SK-N-SH treated with all-trans-retinoic acid at 6 μM for 48 hours (cell line): ENCODE results near the gene GOLGA3.

Experiments
- ATAC-seq: fragments of 200-7000 bp; cut with Tn5 transposase; 3 replicates; pipeline ENCODE4 v1.9.1; 2020; ENCODE audit warnings: mild to moderate bottlenecking, moderate library complexity
- ARNTL ChIP-seq: fragments of 450-650 bp; formaldehyde crosslinking; IDR thresholded peaks from 2 replicates; pipeline ENCODE4 v1.5.0; 2020; ENCODE audit warnings: low read depth, mild to moderate bottlenecking, moderate library complexity, borderline replicate concordance
- BACH2 ChIP-seq: fragments of 250-450 bp; sonication (Bioruptor Pico); IDR thresholded peaks from 2 replicates; pipeline ENCODE4 v1.9.0; 2021; ENCODE audit warnings: mild to moderate bottlenecking, borderline replicate concordance
- CSDC2 ChIP-seq: fragments of 250-450 bp; sonication (Bioruptor Pico); IDR thresholded peaks from 2 replicates; pipeline ENCODE4 v1.5.0; 2020; ENCODE audit warnings: mild to moderate bottlenecking, moderate library complexity
- ESRRG ChIP-seq: fragments of 250-450 bp; sonication (Bioruptor Pico); IDR thresholded peaks from 2 replicates; pipeline ENCODE4 v1.6.1; 2021; ENCODE audit warnings: mild to moderate bottlenecking
- GLIS3 ChIP-seq: fragments of 250-450 bp; sonication (Bioruptor Pico); IDR thresholded peaks from 2 replicates; pipeline ENCODE4 v1.5.0; 2020; ENCODE audit warnings: mild to moderate bottlenecking, moderate library complexity
- ISL1 ChIP-seq: fragments of 250-450 bp; sonication (Bioruptor Pico); IDR thresholded peaks from 2 replicates; pipeline ENCODE4 v2.1.2; 2022; ENCODE audit warnings: mild to moderate bottlenecking, moderate library complexity
- PPARA ChIP-seq: fragments of 250-450 bp; sonication (Bioruptor Pico); IDR thresholded peaks from 2 replicates; pipeline ENCODE4 v1.5.0; 2020; ENCODE audit warnings: mild to moderate bottlenecking, borderline replicate concordance
- RARB ChIP-seq: fragments of 250-450 bp; sonication (Bioruptor Pico); IDR thresholded peaks from 2 replicates; pipeline ENCODE4 v1.8.0; 2021; ENCODE audit warnings: mild to moderate bottlenecking, moderate library complexity
- SNAI2 ChIP-seq: fragments of 250-450 bp; sonication (Bioruptor Pico); IDR thresholded peaks from 2 replicates; pipeline ENCODE4 v1.5.0; 2020; ENCODE audit warnings: mild to moderate bottlenecking, moderate library complexity
- TCF4 ChIP-seq: fragments of 250-450 bp; sonication (Bioruptor Pico); IDR thresholded peaks from 2 replicates; pipeline ENCODE4 v1.8.0; 2021; ENCODE audit warnings: mild to moderate bottlenecking, moderate library complexity, borderline replicate concordance
- TOX ChIP-seq: fragments of 250-450 bp; sonication (Bioruptor Pico); IDR thresholded peaks from 2 replicates; pipeline ENCODE4 v1.8.0; 2021; ENCODE audit warnings: mild to moderate bottlenecking, moderate library complexity, borderline replicate concordance
- ZC3H10 ChIP-seq: fragments of 250-450 bp; sonication (Bioruptor Pico); IDR thresholded peaks from 2 replicates; pipeline ENCODE4 v1.5.1; 2021; ENCODE audit warnings: mild to moderate bottlenecking, moderate library complexity
- ZFP3 ChIP-seq: fragments of 250-450 bp; sonication (Bioruptor Pico); IDR thresholded peaks from 2 replicates; pipeline ENCODE4 v1.5.0; 2020; ENCODE audit warnings: mild to moderate bottlenecking, moderate library complexity
- ZFP30 ChIP-seq: fragments of 450-650 bp; formaldehyde crosslinking; IDR thresholded peaks from 2 replicates; pipeline ENCODE4 v1.5.0; 2022; ENCODE audit warnings: mild to moderate bottlenecking, moderate library complexity
- ZNF565 ChIP-seq: fragments of 450-650 bp; formaldehyde crosslinking; conservative IDR thresholded peaks from 2 replicates; pipeline ENCODE4 v1.5.0; 2020; ENCODE audit warnings: low read depth, mild to moderate bottlenecking, moderate library complexity
- ZNF70 ChIP-seq: fragments of 450-650 bp; formaldehyde crosslinking; IDR thresholded peaks from 2 replicates; pipeline ENCODE4 v1.5.0; 2020; ENCODE audit warnings: mild to moderate bottlenecking, moderate library complexity
- TF ChIP-seq, protein P1 (sequence below): fragments of 250-450 bp; sonication (Bioruptor Pico); IDR thresholded peaks from 2 replicates; pipeline ENCODE4 v1.8.0; 2020; ENCODE audit warnings: mild to moderate bottlenecking, moderate library complexity, borderline replicate concordance
- TF ChIP-seq, protein P2 (sequence below): fragments of 250-450 bp; sonication (Bioruptor Pico); IDR thresholded peaks from 2 replicates; pipeline ENCODE4 v1.8.0; 2021; ENCODE audit warnings: low read depth, mild to moderate bottlenecking, moderate library complexity, borderline replicate concordance
- TF ChIP-seq, protein P3 (sequence below): fragments of 250-450 bp; sonication (Bioruptor Pico); IDR thresholded peaks from 2 replicates; pipeline ENCODE4 v1.5.1; 2021; ENCODE audit warnings: mild to moderate bottlenecking, moderate library complexity
- TF ChIP-seq, protein P4 (sequence below): fragments of 250-450 bp; sonication (Bioruptor Pico); IDR thresholded peaks from 2 replicates; pipeline ENCODE4 v1.5.1; 2020; ENCODE audit warnings: low read depth, mild to moderate bottlenecking, moderate library complexity

GOLGA3 gene

DNA sequence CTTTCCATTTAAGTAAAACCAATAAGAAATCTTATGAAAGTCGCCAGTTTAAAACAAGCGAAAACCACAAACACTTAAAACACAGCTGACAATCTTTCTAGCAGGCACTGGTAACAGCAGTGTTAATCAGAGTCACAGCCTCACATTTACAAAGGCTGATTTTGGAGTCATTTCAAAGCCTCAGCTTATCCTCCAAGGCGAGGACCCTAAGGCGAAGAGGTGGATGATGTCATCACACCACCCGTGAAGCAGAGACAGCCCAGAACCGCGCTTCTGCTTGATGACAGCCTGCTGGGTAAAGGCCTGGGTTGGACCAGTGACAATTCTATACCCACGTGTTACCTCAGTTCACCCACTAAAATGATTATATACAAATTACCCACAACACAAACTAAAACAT, 10.1 kb downstream of the GOLGA3 start:
- ATAC-seq: no peak
- TF ChIP-seq GLIS3 (CRISPR knock-in tag) (no peak), ZNF565 (CRISPR knock-in tag) (no peak), TOX (CRISPR knock-in tag) (no peak), SNAI2 (CRISPR knock-in tag) (no peak), ZFP3 (CRISPR knock-in tag) (no peak), ARNTL (CRISPR knock-in tag) (no peak), PPARA (CRISPR knock-in tag) (no peak), ESRRG (CRISPR knock-in tag) (no peak), ZNF70 (no peak), RARB (CRISPR knock-in tag) (no peak)
- TF ChIP-seq, protein P1, sequence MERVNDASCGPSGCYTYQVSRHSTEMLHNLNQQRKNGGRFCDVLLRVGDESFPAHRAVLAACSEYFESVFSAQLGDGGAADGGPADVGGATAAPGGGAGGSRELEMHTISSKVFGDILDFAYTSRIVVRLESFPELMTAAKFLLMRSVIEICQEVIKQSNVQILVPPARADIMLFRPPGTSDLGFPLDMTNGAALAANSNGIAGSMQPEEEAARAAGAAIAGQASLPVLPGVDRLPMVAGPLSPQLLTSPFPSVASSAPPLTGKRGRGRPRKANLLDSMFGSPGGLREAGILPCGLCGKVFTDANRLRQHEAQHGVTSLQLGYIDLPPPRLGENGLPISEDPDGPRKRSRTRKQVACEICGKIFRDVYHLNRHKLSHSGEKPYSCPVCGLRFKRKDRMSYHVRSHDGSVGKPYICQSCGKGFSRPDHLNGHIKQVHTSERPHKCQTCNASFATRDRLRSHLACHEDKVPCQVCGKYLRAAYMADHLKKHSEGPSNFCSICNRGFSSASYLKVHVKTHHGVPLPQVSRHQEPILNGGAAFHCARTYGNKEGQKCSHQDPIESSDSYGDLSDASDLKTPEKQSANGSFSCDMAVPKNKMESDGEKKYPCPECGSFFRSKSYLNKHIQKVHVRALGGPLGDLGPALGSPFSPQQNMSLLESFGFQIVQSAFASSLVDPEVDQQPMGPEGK (CRISPR knock-in tag): no peak
- TF ChIP-seq, all 23 proteins: peak for 0

DNA sequence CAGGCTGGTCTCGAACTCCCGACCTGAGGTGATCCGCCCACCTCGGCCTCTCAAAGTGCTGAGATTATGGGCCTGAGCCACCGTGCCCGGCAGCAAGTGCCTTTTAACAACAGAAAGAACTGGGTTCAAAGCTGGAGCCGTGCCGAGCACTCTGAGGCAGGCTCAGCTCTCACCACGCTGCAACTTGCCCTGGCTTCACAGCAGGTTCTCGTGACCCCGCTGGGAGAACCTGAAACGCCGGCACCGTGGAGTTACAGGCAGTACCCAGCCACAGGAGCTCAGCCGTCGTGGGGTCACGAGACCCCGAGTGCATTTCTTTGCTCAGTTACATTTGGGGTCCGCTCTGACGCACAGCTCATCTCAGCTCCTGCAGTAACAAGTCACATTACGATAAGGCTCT, 14.4 kb downstream of the GOLGA3 start:
- TF ChIP-seq, protein P1 (CRISPR knock-in tag): no peak
- TF ChIP-seq RARB (CRISPR knock-in tag) (no peak), ZFP30 (CRISPR knock-in tag) (no peak), TCF4 (CRISPR knock-in tag) (no peak), SNAI2 (CRISPR knock-in tag) (no peak), ESRRG (CRISPR knock-in tag) (no peak), ZC3H10 (CRISPR knock-in tag) (no peak), CSDC2 (no peak)
- ATAC-seq: no peak

DNA sequence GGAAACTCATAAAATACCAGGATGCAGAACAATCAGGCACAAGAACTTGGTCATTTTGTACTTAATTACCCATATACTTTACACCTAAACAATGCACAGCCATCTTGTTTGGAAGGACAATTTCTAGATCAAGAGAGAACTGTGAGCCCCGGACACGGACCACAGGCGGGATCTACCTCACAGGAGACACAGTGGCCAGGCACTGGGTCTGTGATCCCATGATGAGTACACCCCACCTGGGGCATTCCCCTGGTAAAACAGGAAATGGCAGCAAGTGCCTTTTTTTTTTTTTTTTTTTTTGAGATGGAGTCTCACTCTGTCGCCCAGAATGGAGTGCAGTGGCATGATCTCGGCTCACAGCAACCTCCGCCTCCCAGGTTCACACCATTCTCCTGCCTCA, 15.2 kb downstream of the GOLGA3 start:
- ATAC-seq: no peak
- TF ChIP-seq BACH2 (CRISPR knock-in tag) (no peak), TOX (CRISPR knock-in tag) (no peak), CSDC2 (no peak), ESRRG (CRISPR knock-in tag) (no peak), GLIS3 (CRISPR knock-in tag) (no peak), ISL1 (no peak), TCF4 (CRISPR knock-in tag) (no peak), RARB (CRISPR knock-in tag) (no peak), ARNTL (CRISPR knock-in tag) (no peak)
- TF ChIP-seq, protein P2, sequence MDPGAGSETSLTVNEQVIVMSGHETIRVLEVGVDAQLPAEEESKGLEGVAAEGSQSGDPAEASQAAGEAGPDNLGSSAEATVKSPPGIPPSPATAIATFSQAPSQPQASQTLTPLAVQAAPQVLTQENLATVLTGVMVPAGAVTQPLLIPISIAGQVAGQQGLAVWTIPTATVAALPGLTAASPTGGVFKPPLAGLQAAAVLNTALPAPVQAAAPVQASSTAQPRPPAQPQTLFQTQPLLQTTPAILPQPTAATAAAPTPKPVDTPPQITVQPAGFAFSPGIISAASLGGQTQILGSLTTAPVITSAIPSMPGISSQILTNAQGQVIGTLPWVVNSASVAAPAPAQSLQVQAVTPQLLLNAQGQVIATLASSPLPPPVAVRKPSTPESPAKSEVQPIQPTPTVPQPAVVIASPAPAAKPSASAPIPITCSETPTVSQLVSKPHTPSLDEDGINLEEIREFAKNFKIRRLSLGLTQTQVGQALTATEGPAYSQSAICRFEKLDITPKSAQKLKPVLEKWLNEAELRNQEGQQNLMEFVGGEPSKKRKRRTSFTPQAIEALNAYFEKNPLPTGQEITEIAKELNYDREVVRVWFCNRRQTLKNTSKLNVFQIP (CRISPR knock-in tag): no peak
- TF ChIP-seq, protein P3, sequence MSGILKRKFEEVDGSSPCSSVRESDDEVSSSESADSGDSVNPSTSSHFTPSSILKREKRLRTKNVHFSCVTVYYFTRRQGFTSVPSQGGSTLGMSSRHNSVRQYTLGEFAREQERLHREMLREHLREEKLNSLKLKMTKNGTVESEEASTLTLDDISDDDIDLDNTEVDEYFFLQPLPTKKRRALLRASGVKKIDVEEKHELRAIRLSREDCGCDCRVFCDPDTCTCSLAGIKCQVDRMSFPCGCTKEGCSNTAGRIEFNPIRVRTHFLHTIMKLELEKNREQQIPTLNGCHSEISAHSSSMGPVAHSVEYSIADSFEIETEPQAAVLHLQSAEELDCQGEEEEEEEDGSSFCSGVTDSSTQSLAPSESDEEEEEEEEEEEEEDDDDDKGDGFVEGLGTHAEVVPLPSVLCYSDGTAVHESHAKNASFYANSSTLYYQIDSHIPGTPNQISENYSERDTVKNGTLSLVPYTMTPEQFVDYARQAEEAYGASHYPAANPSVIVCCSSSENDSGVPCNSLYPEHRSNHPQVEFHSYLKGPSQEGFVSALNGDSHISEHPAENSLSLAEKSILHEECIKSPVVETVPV: no peak
- TF ChIP-seq, protein P1 (CRISPR knock-in tag): no peak
- TF ChIP-seq, protein P4, sequence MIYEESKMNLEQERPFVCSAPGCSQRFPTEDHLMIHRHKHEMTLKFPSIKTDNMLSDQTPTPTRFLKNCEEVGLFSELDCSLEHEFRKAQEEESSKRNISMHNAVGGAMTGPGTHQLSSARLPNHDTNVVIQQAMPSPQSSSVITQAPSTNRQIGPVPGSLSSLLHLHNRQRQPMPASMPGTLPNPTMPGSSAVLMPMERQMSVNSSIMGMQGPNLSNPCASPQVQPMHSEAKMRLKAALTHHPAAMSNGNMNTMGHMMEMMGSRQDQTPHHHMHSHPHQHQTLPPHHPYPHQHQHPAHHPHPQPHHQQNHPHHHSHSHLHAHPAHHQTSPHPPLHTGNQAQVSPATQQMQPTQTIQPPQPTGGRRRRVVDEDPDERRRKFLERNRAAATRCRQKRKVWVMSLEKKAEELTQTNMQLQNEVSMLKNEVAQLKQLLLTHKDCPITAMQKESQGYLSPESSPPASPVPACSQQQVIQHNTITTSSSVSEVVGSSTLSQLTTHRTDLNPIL (CRISPR knock-in tag): no peak
